ENCODE measurements around the gene OR9A2. TPM values are rescaled to one million over a fixed set of nuclear protein-coding genes. Genes with fewer than 3 reads are reported as not detected.

The OR9A2 gene
- total RNA-seq, 1 experiment from 2014 or later: not detected

GRCh38 chr7:143041346-143041745, 14.4 kb upstream of the OR9A2 start:
- no peaks in the 10 kb centered on the region for H4K20me1 ChIP-seq (ENCODE audit: control insufficient read depth, insufficient read depth, insufficient read length)
- no peak overlapping the region for H3K9ac ChIP-seq (ENCODE audit: extremely low read depth, insufficient read length, low read length)
- H3K4me3 Mint-ChIP-seq: no peak overlapping the region
- H3K79me1 ChIP-seq (ENCODE audit: insufficient read depth, low read depth, low read length, poor library complexity, severe bottlenecking): no peaks in the 10 kb centered on the region
- H3K4me1 ChIP-seq (ENCODE audit: insufficient read depth, low read length): no peaks in the 10 kb centered on the region
- H3K56ac ChIP-seq (ENCODE audit: insufficient read length, low read depth, low read length): no peak overlapping the region
- H3K4me2 ChIP-seq (ENCODE audit: insufficient read depth, insufficient read length, low read length): no peak overlapping the region
- TF ChIP-seq CTCF (conservative IDR thresholded peaks at IDR 0.05): no peak
- no CpG with 5 or more reads among the region's 6 CpGs for WGBS (ENCODE audit: extremely low coverage, insufficient read length, low lambda C conversion rate)
- H3K27me3 Mint-ChIP-seq (ENCODE audit: low read depth): no peaks in the 10 kb centered on the region; the same call in none of the 2 replicates
- no peak overlapping the region for H3K4ac ChIP-seq (ENCODE audit: low read depth, low read length)
- no peak overlapping the region for H2AFZ ChIP-seq (ENCODE audit: low read length)
- H2AK5ac ChIP-seq (ENCODE audit: insufficient read length, low read length): no peak overlapping the region
- H3K23me2 ChIP-seq (ENCODE audit: insufficient read length, low read depth, low read length, poor library complexity, severe bottlenecking): no peaks in the 10 kb centered on the region
- H3K27me3 ChIP-seq (ENCODE audit: insufficient read depth, low read length): no peaks in the 10 kb centered on the region; the same call in 1 of the 2 replicates
- no peaks in the 10 kb centered on the region for H3K36me3 Mint-ChIP-seq (ENCODE audit: insufficient read depth in 1 of 3, low read depth in 3 of 3)
- H3K27ac Mint-ChIP-seq: no peak overlapping the region
- H3K27ac ChIP-seq (ENCODE audit: insufficient read length, low read depth, low read length): no peak overlapping the region
- no peaks in the 10 kb centered on the region for H3K79me2 ChIP-seq (ENCODE audit: insufficient read depth, low read length)
- no peak overlapping the region for H4K91ac ChIP-seq (ENCODE audit: insufficient read length, low read depth, low read length)
- H2BK120ac ChIP-seq (ENCODE audit: low read depth, low read length, poor library complexity, severe bottlenecking): no peak overlapping the region
- no peak overlapping the region for H4K5ac ChIP-seq (ENCODE audit: insufficient read length, low read depth, low read length)
- no peak overlapping the region for H2BK5ac ChIP-seq (ENCODE audit: insufficient read length, low read length)
- DNase-seq: no peak
- no peak overlapping the region for H2BK20ac ChIP-seq (ENCODE audit: low read depth, low read length, poor library complexity, severe bottlenecking)
- H3K14ac ChIP-seq (ENCODE audit: insufficient read depth, low read length): no peak overlapping the region
- H3K4me1 Mint-ChIP-seq: peaks cover 6 to 10% of the 10 kb centered on the region in 2 experiments
- H3K23ac ChIP-seq (ENCODE audit: insufficient read length, low read depth, low read length): no peak overlapping the region
- no peak overlapping the region for H2BK12ac ChIP-seq (ENCODE audit: insufficient read length, low read depth, low read length)
- H4K8ac ChIP-seq (replicated peaks; ENCODE audit: insufficient read length, low read depth, low read length): no peak overlapping the region
- no peak overlapping the region for H2BK15ac ChIP-seq (ENCODE audit: low read depth, low read length)
- no peak overlapping the region for H3K18ac ChIP-seq (ENCODE audit: insufficient read length, low read depth, low read length)
- no peak overlapping the region for H3T11ph ChIP-seq (ENCODE audit: low read length)
- no peaks in the 10 kb centered on the region for H3K9me3 ChIP-seq (ENCODE audit: control insufficient read depth, low read depth, low read length)
- no peaks in the 10 kb centered on the region for H3K9me3 Mint-ChIP-seq

Measured in H9 (cell line).